Mucosa of stomach (tissue), 1 donor: ENCODE measurements around the gene LENG9.
"Not testable (repeated sequence)": the region's sequence is repeated elsewhere in the genome, so short reads cannot be mapped to it uniquely, and the experiment has no call there.

ENCODE experiments used
- H3K27me3 ChIP-seq: one replicate; pipeline ENCODE4 v1.7.0; 2013; ENCODE audit warnings: mild to moderate bottlenecking, low read length; ENCODE audit not compliant: control insufficient read depth, insufficient read depth
- H3K36me3 ChIP-seq: one replicate; pipeline ENCODE4 v1.7.0; 2013; ENCODE audit warnings: low read length; ENCODE audit not compliant: control insufficient read depth, insufficient read depth
- H3K4me1 ChIP-seq: one replicate; pipeline ENCODE4 v1.7.0; 2013; ENCODE audit warnings: mild to moderate bottlenecking, low read length; ENCODE audit not compliant: control insufficient read depth, insufficient read depth
- H3K4me3 ChIP-seq: one replicate; pipeline ENCODE4 v1.7.0; 2013; ENCODE audit warnings: low read length
- H3K9ac ChIP-seq: one replicate; pipeline ENCODE4 v1.7.0; 2013; ENCODE audit warnings: mild to moderate bottlenecking, low read length, moderate library complexity
- H3K9me3 ChIP-seq: one replicate; pipeline ENCODE4 v1.7.0; 2013; ENCODE audit warnings: mild to moderate bottlenecking, low read length, moderate library complexity; ENCODE audit not compliant: control insufficient read depth
- donor health status: Pancreatic carcinoma.

Gene LENG9

GRCh38 chr19:54455786-54456422, 7.7 kb downstream of the LENG9 start:
- no peak overlapping the region for H3K9ac ChIP-seq
- H3K4me1 ChIP-seq, result peaks cover 34% of the 10 kb centered on the region
- H3K36me3 ChIP-seq, result peaks cover 59% of the 10 kb centered on the region
- H3K9me3 ChIP-seq, result no peaks in the 10 kb centered on the region
- no peaks in the 10 kb centered on the region for H3K27me3 ChIP-seq
- H3K4me3 ChIP-seq, result no peak overlapping the region

GRCh38 chr19:54454781-54455675, 8.6 kb downstream of the LENG9 start:
- Histone ChIP-seq H3K4me1 (peaks cover 39% of the 10 kb centered on the region), H3K36me3 (peaks cover 59% of the 10 kb centered on the region), H3K9me3 (no peaks in the 10 kb centered on the region), H3K4me3 (no peak overlapping the region), H3K27me3 (no peaks in the 10 kb centered on the region), H3K9ac (no peak overlapping the region)

- Histone ChIP-seq H3K9ac (no peak overlapping the region), H3K36me3 (peaks cover 58% of the 10 kb centered on the region), H3K9me3 (no peaks in the 10 kb centered on the region), H3K27me3 (no peaks in the 10 kb centered on the region), H3K4me1 (peaks cover 33% of the 10 kb centered on the region), H3K4me3 (no peak overlapping the region)
These were observed 9.4 kb downstream of the LENG9 start for GRCh38 chr19:54453921-54454780.

GRCh38 chr19:54452626-54453025, 11.0 kb downstream of the LENG9 start:
- Histone ChIP-seq H3K27me3 (no peaks in the 10 kb centered on the region), H3K9ac (no peak overlapping the region), H3K9me3 (no peaks in the 10 kb centered on the region), H3K36me3 (peaks cover 43% of the 10 kb centered on the region), H3K4me1 (peaks cover 34% of the 10 kb centered on the region), H3K4me3 (no peak overlapping the region)

GRCh38 chr19:54451997-54452396, 11.6 kb downstream of the LENG9 start:
- no peak overlapping the region for H3K4me3 ChIP-seq
- peaks cover 36% of the 10 kb centered on the region for H3K36me3 ChIP-seq
- H3K9ac ChIP-seq, result peak overlapping the region; percentile 26
- no peaks in the 10 kb centered on the region for H3K27me3 ChIP-seq
- H3K4me1 ChIP-seq, result peaks cover 40% of the 10 kb centered on the region
- H3K9me3 ChIP-seq, result no peaks in the 10 kb centered on the region

GRCh38 chr19:54451331-54451871, 12.2 kb downstream of the LENG9 start:
- H3K9me3 ChIP-seq, result no peaks in the 10 kb centered on the region
- H3K9ac ChIP-seq, result peak overlapping the region; percentile 51
- H3K4me3 ChIP-seq, result no peak overlapping the region
- H3K4me1 ChIP-seq, result peaks cover 41% of the 10 kb centered on the region
- H3K36me3 ChIP-seq, result peaks cover 34% of the 10 kb centered on the region
- no peaks in the 10 kb centered on the region for H3K27me3 ChIP-seq

- no peaks in the 10 kb centered on the region for H3K27me3 ChIP-seq
- H3K9me3 ChIP-seq, result no peaks in the 10 kb centered on the region
- peaks cover 51% of the 10 kb centered on the region for H3K4me1 ChIP-seq
- peak overlapping the region; percentile 91 for H3K4me3 ChIP-seq
- peak overlapping the region; percentile 95 for H3K9ac ChIP-seq
- H3K36me3 ChIP-seq, result peaks cover 29% of the 10 kb centered on the region
These were observed 13.9 kb downstream of the LENG9 start for GRCh38 chr19:54449701-54450069.

- no peaks in the 10 kb centered on the region for H3K9me3 ChIP-seq
- H3K36me3 ChIP-seq, result peaks cover 23% of the 10 kb centered on the region
- H3K4me3 ChIP-seq, result peak within 1 kb of the TSS; percentile 91
- peak within 1 kb of the TSS; percentile 95 for H3K9ac ChIP-seq
- peaks cover 54% of the 10 kb centered on the region for H3K4me1 ChIP-seq
- no peaks in the 10 kb centered on the region for H3K27me3 ChIP-seq
These were observed 14.5 kb downstream of the LENG9 start, which contains the start of gene LENG8 for GRCh38 chr19:54448774-54449700. Gene LENG8, plus strand, starts transcription at chr19:54449199. Its CDS starts 2,146 bp downstream, at chr19:54451345.

GRCh38 chr19:54448040-54448773, 15.4 kb downstream of the LENG9 start:
- H3K9me3 ChIP-seq, result no peaks in the 10 kb centered on the region
- peak overlapping the region; percentile 95 for H3K9ac ChIP-seq
- no peaks in the 10 kb centered on the region for H3K27me3 ChIP-seq
- peaks cover 14% of the 10 kb centered on the region for H3K36me3 ChIP-seq
- H3K4me1 ChIP-seq, result peaks cover 54% of the 10 kb centered on the region
- H3K4me3 ChIP-seq, result peak overlapping the region; percentile 91

- peaks cover 36% of the 10 kb centered on the region for H3K4me1 ChIP-seq
- H3K36me3 ChIP-seq, H3K27me3 ChIP-seq, H3K9ac ChIP-seq, H3K4me3 ChIP-seq, H3K9me3 ChIP-seq: not testable (repeated sequence)
These were observed 17.2 kb downstream of the LENG9 start for GRCh38 chr19:54446349-54446748.
